HPDE6-E6E7 (cell line): ENCODE measurements around the gene IGIP.

Experiments
- DNase-seq: peaks from one replicate; pipeline ENCODE4 v3.0.0; 2011; ENCODE audit warnings: missing footprints; ENCODE audit errors: extremely low spot score

The IGIP gene

DNA sequence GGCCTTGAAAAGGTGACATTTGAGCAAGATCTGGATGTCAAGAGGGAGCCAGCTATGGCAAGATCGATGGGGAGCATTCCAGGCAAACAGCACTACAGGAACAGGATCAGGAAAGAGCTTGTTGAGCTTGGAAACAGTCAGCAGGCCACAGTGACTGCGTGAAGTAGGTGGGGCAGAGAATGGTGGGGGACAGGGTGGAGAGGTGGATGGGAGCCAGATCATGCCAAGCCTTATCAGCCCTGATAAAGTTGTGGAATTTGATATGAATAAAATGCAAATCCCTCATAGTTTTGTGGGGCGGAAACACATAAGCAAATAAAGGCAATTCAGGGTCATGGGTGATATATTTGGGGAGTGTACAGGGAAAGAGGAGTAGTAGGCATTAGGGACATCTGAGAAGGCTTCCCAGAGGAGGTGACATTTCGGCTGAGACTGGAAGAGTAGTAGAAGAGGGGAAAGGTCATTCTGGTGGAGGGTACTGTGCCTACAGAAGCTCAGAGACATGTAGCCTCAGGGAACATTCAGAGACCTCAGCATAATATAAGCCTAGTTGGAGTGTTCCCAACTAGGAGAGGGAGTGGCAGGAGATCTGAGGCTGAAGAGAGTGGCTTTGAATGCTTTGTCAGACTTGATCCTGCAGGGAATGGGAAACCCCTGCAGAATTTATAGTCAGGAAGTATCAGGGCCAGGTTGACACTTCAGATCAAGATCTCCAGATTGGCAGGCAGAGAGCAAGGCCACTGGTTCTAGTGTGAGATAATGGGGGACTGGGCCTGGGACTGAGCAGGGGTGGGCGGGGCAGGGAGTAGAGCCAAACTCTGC is 39.6 kb downstream of the IGIP start:
- DNase-seq: no peak

DNA sequence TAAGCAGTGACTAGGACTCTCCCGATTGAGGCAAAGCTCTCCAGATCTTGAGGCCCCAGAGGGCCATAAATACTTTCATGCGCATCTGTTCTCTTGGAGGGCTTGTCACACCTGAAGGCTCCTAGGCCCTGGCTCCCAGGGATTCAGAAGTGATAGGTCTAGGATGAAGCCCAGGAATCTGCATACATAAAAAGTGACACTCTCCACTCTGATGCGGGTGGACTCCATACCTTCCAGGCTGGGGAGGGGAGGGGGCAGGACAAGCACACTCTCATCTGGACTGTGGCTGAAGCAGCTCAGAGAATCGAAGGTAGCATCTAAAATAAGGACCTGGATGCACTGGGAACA is 40.2 kb downstream of the IGIP start:
- no peak for DNase-seq

DNA sequence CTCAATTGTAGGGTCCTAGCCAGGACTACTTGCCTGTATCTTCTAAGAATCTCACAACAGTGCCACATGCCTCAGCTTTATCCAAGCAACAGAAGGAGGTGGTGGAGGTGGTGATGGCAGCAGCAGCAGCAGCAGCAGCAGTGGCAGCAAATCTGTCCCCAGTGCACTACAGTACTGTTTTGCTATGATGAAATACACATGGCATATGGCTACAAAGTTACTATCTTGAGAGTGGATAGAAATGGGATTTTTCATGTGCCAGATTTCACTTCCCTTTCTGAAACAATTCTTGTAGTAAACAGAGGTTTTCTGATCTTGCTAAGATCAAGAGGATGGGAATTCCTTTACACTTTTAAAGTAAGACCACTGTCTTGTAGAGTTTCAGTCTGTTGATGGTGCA is 41.2 kb downstream of the IGIP start:
- DNase-seq: no peak

DNA sequence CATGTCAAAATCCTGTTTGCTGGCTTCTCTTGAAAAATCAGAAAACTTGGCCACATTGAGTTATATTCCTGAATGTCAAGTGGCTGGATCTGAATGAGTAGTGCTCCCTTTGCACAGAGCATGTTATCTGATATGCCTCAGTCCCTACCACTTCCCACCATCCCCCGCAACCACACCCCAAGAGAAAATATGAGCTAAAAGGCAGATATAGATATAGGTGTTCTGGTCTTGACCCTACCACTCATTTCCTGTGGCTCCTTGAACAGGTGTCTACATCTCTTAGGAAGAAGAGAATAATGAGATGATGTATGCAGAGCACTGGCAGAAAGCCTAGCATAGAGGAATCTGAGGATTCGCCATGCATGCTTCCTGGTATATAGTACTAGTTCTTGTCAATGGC is 42.6 kb downstream of the IGIP start:
- no peak for DNase-seq

DNA sequence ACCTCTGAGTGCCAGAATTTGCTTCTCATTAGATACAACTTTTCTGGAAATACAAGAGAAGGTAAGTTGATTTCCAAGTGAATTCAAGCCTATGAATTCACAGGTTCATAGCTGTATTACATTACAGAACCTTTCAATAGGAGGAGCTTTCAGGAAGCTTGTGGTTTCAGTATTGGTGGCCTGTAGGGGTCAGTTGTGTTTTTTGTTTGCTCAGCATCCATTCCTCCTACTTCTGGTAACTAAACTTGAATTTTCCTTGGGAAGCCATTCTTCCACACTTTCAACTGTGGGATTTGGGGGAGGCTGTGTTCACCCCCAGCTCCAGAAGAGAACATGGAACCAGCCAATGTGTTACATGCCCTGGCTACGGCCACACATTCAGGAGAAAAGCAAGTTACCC is 43.7 kb downstream of the IGIP start:
- DNase-seq: no peak

DNA sequence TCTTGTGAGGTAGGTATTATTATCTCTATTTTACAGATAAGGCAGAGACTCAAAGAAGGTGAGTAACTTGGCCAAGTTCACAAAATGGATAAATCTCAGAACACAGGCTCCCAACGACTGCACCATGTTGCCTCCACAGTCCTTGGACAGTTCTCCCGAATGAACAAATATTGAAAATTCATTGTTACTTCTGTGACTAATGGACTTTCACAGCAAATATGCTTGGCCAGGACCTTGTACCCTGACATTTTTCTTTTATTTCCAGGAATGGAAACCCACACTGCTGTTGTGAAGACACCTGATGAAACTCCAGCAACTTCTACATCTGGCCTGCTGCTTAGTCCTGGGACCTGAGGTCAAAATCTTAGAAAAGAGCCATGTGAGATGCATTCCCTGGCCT is 46.7 kb downstream of the IGIP start:
- no peak for DNase-seq

DNA sequence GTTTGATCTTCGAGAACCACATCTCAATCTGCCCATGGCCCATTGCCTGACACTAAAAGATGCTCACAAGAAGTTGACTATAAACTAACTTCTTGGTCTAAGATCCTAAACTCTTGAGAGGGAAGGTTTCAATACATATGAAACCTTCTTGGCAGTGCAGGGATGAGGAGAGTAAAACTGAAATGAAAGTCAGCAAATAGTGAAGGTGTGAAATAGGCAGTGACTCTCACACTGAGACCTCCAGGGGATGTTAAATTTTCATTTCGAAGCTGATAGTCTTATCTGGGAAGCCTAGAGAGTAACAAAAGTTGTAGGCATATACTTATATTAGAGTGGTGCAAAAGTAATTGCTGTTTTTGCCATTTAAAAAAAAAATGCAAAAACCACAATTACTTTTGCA is 48.3 kb downstream of the IGIP start:
- no peak for DNase-seq

DNA sequence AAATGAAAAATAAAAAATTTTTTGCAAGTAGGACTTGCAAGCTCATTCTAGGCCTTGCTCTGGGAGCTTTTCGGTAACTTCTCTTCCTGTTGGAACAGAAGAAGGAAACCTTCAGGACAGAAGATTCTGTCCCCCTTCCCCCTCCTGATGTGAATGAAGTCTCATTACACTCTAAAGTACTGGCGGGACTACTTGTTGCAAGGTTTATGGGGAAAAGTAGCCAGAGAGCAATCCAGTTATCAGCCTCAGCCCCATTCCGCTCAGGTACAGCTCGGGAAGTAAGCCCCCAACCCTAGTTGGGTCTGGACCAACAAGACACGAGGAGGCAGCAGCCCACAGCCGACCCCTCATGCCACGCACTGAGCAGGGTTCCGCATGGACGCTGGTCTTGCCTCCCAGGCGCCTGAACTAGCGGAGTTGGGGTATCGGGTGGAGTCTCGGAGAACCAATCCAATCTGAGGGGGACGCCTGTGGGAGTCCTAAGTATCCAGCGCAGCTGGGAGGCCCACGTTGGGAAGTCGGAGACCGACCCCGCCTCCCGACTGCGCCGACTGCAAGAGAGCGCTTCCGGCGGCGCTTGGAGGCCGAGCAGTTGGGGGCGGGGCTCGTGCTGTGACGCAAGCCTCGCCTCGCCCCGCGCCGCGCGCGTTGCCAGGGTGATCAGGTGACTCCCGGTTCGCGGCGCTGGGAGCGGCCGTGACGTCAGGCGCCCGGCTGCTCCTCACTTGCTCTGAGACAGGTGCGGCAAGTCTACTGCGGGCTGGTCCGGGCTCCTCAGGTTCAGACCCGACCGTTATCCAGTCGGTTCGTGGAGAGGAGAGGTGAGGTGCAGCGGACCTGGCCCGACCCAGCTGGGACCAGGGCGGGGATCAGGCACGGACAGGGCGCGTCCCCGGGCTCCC is 49.0 kb downstream of the IGIP start, which contains the start of gene CYSTM1:
CYSTM1 (plus strand) TSS at position 724 of the 902 bp plus-strand sequence. CDS start 19,278 bp downstream, outside the sequence.
- DNase-seq: peak; percentile 99

DNA sequence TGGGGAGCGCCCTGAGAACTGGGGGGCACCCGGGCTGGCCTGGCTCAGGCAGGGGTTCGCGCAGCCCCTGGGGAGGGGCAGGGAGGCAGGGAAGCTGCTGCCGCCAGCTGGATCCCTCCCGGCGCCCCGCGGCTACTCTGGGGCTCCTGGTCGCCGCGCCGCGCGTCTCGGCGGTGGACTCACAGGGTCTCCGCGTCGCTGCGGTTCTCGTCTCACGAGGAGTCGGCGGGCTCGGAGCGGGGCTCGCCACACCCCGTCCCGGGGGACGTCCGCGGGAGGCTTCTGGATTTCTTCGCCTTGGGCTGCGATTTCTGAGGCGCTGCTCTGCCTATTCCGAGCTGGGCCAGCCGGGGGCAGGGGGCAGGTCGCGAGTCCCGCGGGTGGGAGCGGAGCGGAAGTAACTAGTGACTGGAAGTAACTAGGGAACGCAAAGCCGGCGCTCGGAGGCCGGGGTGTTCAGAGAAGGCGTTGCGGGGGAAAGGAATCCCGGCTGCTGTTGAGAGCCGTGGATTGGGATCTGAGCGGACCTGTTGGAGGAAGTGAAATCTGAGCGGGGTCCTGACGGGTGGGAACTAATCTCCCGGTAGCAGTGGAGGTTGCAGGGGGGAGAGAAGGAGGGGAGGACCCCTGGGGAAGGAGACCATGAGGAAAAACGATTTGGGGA is 49.8 kb downstream of the IGIP start:
- DNase-seq: peak; percentile 43

DNA sequence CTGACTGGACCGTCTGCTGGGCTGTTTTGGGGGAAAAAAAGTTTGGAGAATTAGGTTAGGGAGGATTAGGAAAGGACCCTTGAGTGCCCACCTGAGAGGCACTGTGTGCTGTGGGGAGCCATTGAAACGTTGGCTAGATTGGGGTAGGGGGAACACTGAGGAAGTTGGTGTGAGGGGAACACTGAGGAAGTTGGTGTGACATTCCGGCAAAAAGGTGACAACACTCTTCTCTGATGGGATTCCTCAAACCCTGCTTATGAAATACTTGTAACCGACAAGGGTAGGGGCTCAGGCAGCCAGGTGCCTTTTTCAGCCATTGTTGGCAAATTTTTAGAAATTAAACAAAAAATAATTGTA is 50.3 kb downstream of the IGIP start:
- DNase-seq: no peak

DNA sequence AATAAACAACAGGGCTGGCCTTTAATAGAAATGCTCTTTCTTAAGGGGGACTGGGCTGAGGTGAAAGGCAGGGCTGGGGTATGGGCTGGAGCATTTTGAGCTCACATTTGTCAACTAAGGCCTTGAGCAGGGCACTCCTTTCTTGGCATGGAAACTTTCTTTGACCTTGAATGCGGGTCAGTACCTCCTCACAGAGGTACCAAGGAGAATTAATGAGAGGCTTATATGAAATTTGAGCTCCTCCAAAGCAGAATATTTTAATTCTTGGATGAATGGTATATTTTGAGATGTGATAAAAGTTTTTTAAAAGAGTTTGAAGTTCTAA is 52.3 kb downstream of the IGIP start:
- DNase-seq: no peak

DNA sequence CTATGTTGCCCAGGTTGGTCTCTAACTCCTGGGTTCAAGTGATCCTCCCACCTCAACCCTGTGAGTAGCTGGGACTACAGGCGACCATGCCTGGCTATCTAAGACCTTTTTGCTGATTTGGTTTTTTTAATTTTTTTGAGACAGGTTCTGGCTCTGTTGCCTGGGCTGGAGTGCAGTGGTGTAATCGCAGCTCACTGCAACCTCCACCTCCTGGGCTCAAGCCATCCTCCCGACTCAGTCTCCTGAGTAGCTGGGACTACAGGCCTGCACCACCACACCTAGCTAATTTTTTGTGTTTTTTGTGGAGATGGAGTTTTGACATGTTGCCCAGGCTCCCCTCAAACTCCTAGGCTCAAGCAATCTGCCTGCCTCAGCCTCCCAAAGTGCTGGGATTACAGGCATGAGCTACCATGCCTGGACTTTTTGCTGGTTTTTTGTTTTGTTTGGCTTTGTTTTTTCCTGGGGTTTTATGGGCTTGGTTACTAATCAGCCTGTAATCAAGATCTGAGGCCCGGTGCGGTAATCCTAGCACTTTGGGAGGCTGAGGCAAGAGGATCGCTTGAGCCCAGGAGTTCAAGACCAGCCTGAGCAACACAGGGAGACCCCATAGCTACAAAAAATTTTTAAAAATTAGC is 52.9 kb downstream of the IGIP start:
- no peak for DNase-seq
